Kasumi-1 (cell line): ENCODE measurements around the gene XRN1.
"Not testable (repeated sequence)": the region's sequence is repeated elsewhere in the genome, so short reads cannot be mapped to it uniquely, and the experiment has no call there.

Experiments
- DNase-seq, 2 experiments: peaks; one replicate each; lab custom pipeline; 2025; lab: John Stamatoyannopoulos, UW

The XRN1 gene

GRCh38 chr3:142434503-142434902 is 13.3 kb downstream of the XRN1 start:
- no peak for DNase-seq

- DNase-seq = no peak
Observed at GRCh38 chr3:142433110-142433509, 14.7 kb downstream of the XRN1 start.

DNA sequence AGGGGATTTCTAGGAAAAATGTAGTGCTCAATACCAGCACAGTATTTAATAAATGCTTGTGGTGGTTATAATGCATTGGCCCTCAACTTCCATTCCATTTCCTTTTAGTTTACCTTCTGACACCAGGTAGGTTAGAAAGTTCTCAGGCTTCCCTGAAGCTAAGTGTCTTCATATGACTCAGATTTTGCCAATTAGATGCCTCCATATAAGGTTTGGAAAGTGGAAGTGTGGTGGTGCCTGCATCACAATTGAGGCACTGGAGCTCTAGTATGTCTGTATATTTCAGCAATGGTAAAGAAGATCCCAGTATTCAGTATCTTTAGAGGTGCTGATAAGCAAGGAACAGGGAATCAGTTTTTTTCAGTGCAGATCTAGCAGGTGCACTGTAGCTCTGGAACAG is 18.3 kb downstream of the XRN1 start:
- DNase-seq = no peak

- no peak for DNase-seq
Observed at GRCh38 chr3:142424754-142425153, 23.1 kb downstream of the XRN1 start.

- no peak for DNase-seq
Observed at GRCh38 chr3:142418926-142419592, 28.8 kb downstream of the XRN1 start.

DNA sequence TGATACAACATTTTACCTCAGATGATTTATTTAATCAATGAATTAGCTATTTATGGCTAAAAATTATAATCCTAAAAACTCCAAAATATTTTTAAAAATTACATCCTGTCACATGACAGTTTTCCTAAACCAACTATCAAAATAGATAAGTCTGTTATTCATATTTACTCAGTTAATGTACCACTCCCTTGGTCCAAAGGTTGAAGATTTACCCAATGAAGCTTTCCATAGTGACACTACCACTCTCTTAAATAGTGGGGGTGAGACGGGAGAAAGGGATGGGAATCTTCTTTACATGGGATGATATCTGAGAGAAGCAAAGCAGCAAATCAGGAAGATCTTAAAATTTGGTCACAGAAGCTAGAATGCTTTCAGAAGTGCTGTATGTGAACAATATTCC is 30.5 kb downstream of the XRN1 start:
- no peak for DNase-seq

- not testable (repeated sequence) for DNase-seq
Observed at GRCh38 chr3:142400537-142400936, 47.3 kb downstream of the XRN1 start.

DNA sequence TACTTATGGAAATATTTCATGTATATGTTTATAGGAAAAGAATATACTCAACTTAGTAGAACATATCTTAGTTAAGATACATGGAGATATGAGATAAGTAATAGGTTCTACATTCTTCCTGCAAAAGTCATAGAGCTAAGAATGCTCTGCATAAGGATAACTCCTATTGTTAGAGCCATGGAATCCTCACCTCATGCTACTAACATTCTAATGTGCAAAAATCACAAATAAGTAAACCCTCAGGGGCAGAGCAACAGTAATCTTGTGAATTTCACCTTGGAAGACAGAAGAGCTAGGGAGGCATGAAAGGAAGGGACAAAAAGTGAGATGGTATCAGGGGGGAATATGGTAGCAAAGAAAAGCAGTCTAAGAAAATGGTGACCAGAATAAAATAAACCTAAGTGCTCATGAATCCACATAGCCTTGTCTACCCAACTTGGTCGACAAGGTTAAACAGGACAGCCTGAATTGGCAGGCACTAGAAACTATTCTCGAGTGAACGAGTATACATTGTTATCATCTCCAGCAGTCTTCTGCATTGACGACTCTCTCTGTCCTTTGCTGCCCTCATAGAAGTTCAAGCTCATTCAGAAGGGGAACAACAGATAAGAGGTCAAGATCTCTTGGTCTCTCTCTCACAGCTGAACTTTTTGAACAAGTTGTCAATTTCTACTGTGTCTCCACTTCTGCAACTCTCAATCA is 52.8 kb downstream of the XRN1 start:
- DNase-seq = no peak

DNA sequence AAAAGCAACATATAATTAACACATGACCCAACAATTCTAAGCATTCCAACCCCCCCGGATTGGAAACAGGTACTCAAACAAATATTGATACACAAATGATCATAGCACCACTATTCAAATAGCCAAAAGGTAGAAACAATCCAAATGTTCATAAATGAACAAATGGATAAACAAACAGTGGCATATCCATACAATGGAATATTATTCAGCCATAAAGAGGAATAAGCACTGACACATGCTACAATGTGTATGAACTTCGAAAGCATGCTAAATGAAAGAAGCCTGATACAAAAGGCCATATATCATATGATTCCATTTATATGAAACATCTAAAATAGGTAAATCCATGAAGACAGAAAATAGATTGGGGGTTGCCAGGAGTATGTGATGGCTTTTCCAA is 62.8 kb downstream of the XRN1 start:
- no peak for DNase-seq

DNA sequence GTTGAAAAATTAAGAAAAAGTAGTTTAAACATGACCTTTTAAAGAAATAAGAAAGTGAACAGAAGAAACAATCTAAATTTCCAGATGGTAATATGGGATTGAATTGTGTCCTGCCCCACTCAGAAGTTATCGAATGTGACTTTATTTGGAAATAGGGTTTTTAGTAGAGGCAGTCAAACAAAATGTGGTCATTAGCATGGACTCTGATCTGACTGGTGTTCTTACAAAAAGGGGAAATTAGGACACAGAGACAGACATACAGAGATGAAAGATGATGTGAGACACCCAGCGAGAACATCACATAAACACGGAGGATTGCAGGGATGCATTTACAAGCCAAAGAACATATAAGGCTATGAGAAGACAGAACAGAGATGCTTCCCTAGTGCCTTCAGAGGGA is 73.2 kb downstream of the XRN1 start:
- no peak for DNase-seq

GRCh38 chr3:142369576-142369975 is 78.3 kb downstream of the XRN1 start:
- not testable (repeated sequence) for DNase-seq

DNA sequence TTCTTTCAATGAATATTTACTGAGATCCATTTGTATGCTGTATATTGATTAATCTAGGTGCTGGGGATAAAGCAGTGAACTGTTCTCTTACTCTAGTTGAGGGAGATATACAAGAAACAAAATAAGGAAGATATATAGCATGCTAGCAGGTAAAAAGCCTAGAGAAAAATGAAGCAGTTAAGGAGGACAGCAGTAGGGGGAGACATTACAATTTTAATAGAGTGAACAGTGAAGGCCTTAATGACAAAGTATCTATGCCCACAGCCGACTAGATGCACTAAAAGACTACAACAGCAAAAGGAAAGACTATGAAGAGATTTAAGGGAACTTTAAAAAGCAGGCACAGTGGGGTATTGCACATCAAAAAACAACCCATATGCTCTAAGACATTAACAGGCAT is 81.4 kb downstream of the XRN1 start:
- DNase-seq = peak; percentile 52 to 74

DNA sequence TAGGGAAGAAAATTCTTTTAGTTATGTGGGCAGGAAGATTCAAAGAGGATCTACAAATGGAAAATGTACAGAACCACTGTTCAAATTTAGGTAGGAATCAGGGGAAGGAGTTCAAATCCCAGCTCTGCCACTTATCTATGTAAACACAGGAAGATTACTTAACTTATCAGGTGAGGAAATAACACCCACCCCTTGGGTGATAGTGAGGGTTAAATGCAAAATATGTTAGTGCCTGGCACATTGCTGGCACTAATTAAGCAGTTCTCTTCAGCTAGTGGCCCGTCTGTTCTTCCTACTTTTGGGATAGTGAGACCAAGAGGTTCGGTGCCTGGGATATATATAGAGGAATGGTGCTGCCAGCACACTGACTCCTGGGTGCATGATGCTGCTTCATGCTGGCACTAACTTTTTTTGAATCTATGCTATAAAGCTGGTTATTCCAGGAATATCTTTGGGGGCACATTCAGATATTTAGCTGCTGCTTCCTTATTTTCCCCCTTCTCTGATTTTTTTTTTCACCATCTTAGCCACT is 83.8 kb downstream of the XRN1 start:
- no peak for DNase-seq

GRCh38 chr3:142363433-142363832 is 84.4 kb downstream of the XRN1 start:
- not testable (repeated sequence) for DNase-seq

DNA sequence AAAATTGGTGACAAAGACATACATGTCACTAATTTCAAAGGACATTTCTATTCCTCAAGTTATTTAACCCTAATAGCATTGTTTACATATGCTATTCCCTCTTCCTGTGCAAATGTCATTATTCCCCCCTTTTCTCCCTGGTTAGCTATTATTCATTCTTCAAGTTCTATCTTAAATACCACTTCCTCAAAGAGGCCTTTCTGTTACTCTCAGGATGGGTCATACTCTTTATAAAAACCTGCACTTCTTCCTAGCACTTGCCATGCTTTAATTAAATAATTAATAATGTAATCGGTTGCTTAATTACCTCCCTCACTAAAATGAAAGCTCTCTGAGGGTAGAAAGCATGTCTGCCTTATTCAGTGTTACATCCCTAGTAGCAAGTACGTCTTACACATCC is 88.5 kb downstream of the XRN1 start:
- DNase-seq = no peak

GRCh38 chr3:142356818-142357217 is 91.0 kb downstream of the XRN1 start:
- no peak for DNase-seq

- DNase-seq = no peak
Observed at GRCh38 chr3:142355692-142356091, 92.1 kb downstream of the XRN1 start.

DNA sequence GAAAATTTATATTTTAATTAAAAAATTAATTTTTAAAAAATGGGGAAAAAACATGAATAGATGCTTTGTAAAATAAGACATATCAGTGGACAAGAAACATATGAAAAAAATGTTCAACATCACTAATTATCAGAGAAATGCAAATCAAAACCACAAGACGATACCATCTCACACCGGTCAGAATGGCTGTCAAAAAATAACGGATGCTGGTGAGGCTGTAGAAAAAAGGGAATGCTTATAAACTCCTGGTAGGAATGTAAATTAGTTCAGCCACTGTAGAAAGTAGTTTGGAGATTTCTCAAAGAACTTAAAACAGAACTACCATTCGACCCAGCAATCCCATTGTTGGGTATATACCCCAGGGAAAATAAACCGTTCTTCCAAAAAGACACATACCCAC is 93.8 kb downstream of the XRN1 start:
- DNase-seq = no peak

DNA sequence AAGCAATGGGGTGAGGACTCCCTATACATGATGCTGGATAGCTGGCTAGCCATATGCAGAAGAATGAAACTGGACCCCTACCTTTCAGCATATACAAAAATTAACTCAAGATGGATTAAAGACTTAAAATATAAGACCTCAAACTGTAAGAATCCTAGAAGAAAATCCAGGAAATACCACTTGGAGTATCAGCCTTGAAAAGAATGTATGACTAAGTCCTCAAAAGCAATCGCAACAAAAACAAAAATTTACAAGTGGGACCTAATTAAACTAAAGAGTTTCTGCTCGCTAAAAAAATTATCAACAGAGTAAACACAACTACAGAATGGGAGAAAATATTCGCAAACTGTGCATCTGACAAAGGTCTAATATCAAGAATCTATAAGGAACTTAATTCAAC is 94.3 kb downstream of the XRN1 start:
- DNase-seq = no peak

- not testable (repeated sequence) for DNase-seq
Observed at GRCh38 chr3:142352698-142353097, 95.1 kb downstream of the XRN1 start.

DNA sequence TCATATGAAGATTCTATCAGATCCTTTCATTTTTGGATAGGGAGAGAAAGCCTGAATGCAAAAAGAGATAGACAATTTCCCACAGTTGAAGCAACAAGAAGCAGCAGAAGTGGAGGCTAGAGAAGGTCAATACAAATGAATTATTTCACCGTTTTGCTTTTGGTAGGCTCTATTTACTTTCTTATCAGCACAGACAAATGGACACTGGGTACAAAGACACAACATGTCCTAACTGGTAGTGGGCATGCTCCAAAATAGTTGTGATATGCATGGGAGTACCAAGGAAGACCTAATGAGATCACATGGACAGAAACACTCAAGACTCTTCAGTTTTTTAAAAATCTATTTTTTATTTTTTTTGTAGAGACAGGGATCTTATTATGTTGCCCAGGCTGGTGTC is 99.4 kb downstream of the XRN1 start:
- DNase-seq = no peak

GRCh38 chr3:142337994-142338393 is 109.8 kb downstream of the XRN1 start:
- peak; percentile 88 to 95 for DNase-seq

- DNase-seq = no peak
Observed at GRCh38 chr3:142332390-142332789, 115.4 kb downstream of the XRN1 start.
